Naive thymus-derived CD8-positive, alpha-beta T cell (primary cell): ENCODE data around the gene MS4A6E. TPM values are rescaled to one million over a fixed set of nuclear protein-coding genes. Genes with fewer than 3 reads are reported as not detected.
A peak's percentile ranks its signal among the peaks of the same experiment; 100 is the strongest.
"Not testable (repeated sequence)": the region's sequence is repeated elsewhere in the genome, so short reads cannot be mapped to it uniquely, and the experiment has no call there.

Experiments used
- ATAC-seq, 2 donors: fragments of 150-1000 bp; cut with Tn5 transposase in 1 of 2; sonication (Bioruptor Pico), chemical (Tn5 transposase) in 1 of 2; 1 replicate in 1 of 2; 2 replicates in 1 of 2; pipeline ENCODE4 v1.10.0; 2021; ENCODE audit warnings: mild to moderate bottlenecking in 2 of 2, moderate library complexity in 2 of 2
- POLR2A ChIA-PET: fragments of 350-600 bp; sonication (Branson Sonifier 250); formaldehyde crosslinking; loops from one replicate; lab custom pipeline; 2021; ENCODE audit warnings: antibody characterized with exemption; lab: Charles Lee
- DNase-seq, 10 donors: peaks; one replicate each; pipeline versions ENCODE4 v3.0.0 to v3.0.0-alpha.2; 2020 to 2022
- H3K27ac Mint-ChIP-seq, 10 donors: one replicate each; pipeline ENCODE4 v1.8.0; 2020 to 2022; ENCODE audit warnings: mild to moderate bottlenecking in 10 of 10, mixed read lengths in 10 of 10, moderate library complexity in 4 of 10, inconsistent platforms in 1 of 10
- H3K27me3 Mint-ChIP-seq, 5 donors: one replicate each; pipeline ENCODE4 v1.8.0; 2021 to 2022; ENCODE audit warnings: mixed read lengths in 5 of 5
- H3K36me3 Mint-ChIP-seq, 3 donors: one replicate each; pipeline ENCODE4 v1.8.0; 2020 to 2022; ENCODE audit warnings: mixed read lengths in 3 of 3, mild to moderate bottlenecking in 2 of 3, inconsistent platforms in 1 of 3
- H3K4me1 Mint-ChIP-seq, 4 donors: one replicate each; pipeline ENCODE4 v1.8.0; 2021 to 2022; ENCODE audit warnings: mixed read lengths in 4 of 4
- H3K4me3 Mint-ChIP-seq, 10 donors: one replicate each; pipeline ENCODE4 v1.8.0; 2020 to 2022; ENCODE audit warnings: mild to moderate bottlenecking in 10 of 10, mixed read lengths in 10 of 10, moderate library complexity in 6 of 10, inconsistent platforms in 1 of 10
- H3K9me3 Mint-ChIP-seq, 9 donors: one replicate each; pipeline ENCODE4 v1.8.0; 2020 to 2022; ENCODE audit warnings: mixed read lengths in 9 of 9, mild to moderate bottlenecking in 3 of 9, inconsistent platforms in 1 of 9, moderate library complexity in 1 of 9
- polyA plus RNA-seq, 3 donors: library from polyadenylated mRNA; unstranded; fragments of 300-500 nt; fragmentation: Illumina TruSeq; gene quantifications; one replicate each; pipeline ENCODE4 v1.2.3, GENCODE V29; 2021
- total RNA-seq, 8 experiments: library from RNA in 2 of 8; stranded (reverse) in 2 of 8; gene quantifications; one replicate each; pipeline ENCODE4 v1.2.3 and lab custom pipeline; 2021 to 2026

Gene MS4A6E
- total and polyA plus RNA-seq, 5 experiments from 2014 or later = not detected

DNA sequence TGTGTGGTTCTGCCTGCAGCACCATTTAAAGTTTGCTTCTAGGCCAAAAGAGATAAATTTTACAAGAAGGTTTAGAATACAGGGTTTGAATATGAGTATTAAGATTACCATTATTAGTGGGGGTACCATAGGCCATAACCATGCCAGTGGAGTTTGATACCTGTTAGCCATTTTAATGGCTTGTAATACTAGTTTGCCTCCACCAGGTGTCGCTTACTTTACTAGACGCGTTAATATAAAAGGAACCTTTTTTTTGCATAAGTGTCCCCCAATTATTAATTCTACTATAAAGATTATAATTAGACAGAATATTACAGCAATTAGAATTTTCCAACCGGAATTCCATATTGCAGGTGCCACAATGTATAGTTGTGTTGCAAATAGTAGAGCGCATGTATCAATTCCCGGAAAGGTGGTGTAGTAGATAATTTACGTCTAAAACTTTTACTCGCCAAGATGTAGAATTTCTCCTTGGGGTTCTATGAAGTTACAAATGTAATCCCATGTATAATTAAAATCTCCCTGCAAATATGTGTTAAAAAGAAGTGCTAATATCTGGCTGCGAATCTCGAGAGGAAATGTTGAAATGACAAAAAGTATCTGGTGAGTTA, 16.1 kb downstream of the MS4A6E start:
- POLR2A ChIA-PET = no interaction called here
- H3K9me3 Mint-ChIP-seq = no peaks in the 10 kb centered on the region
- ATAC-seq (no peak), DNase-seq (peak in 1 of 10 donors; percentile 10)
- H3K27ac Mint-ChIP-seq = no peak overlapping the region
- H3K27me3 Mint-ChIP-seq = peaks cover 1 to 27% (median 13%) of the 10 kb centered on the region in 5 donors
- no peak overlapping the region for H3K4me3 Mint-ChIP-seq
- H3K36me3 Mint-ChIP-seq = no peaks in the 10 kb centered on the region
- peaks cover 0 to 14% (median 0%) of the 10 kb centered on the region in 4 donors for H3K4me1 Mint-ChIP-seq

DNA sequence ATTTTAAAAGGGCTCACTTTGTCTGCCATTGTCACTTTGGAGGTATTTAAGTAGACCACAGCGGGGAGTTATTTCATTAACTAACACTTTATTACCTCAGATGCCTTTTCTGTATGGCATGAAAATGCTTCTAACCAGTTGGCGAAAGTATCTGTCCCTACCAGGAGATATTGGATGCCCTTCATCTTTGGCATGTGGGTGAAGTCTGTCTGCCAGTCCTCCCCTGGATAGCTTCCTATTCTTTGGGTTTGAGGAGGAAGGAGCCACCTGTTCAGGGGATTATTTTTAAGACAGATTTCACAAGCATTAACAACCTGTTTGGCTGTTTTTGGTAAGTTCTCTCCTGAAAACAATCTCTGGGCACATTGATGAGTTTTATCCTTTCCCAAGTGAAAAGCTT, 17.1 kb downstream of the MS4A6E start:
- Mint-ChIP-seq H3K9me3 (no peaks in the 10 kb centered on the region), H3K4me3 (no peak overlapping the region), H3K27ac (no peak overlapping the region), H3K4me1 (peaks cover 0 to 15% (median 0%) of the 10 kb centered on the region in 4 donors), H3K27me3 (peaks cover 1 to 33% (median 13%) of the 10 kb centered on the region in 5 donors), H3K36me3 (no peaks in the 10 kb centered on the region)
- ATAC-seq (no peak), DNase-seq (no peak)
- POLR2A ChIA-PET = no interaction called here

DNA sequence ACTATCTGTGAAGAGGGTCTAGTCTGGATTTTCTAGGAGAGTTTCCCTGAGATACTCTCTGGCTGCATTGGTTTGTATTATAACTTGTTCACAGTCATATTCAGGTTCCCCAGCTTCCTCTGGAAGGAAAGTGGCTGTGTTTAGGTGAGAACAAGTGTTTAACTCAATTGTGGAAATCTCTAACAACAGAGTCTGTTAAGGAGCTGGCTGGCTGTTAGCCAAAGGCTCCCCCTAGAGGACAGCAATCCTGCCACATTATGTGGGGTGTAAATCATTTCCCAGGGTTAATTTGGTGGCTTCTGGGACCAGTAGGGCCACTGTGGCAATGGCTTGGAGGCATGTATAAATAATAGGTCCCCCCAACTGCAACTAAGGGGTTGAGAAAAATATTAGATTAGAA, 18.4 kb downstream of the MS4A6E start:
- peak in 1 of 10 donors; percentile 8 for DNase-seq
- ATAC-seq = no peak
- Mint-ChIP-seq H3K4me1 (peaks cover 0 to 15% (median 0%) of the 10 kb centered on the region in 4 donors), H3K27ac (no peak overlapping the region), H3K27me3 (peaks cover 2 to 33% (median 13%) of the 10 kb centered on the region in 5 donors), H3K9me3 (no peaks in the 10 kb centered on the region), H3K36me3 (no peaks in the 10 kb centered on the region), H3K4me3 (no peak overlapping the region)
- POLR2A ChIA-PET = no interaction called here

- peaks cover 0 to 15% (median 0%) of the 10 kb centered on the region in 4 donors for H3K4me1 Mint-ChIP-seq
- H3K36me3 Mint-ChIP-seq = no peaks in the 10 kb centered on the region
- no peaks in the 10 kb centered on the region for H3K9me3 Mint-ChIP-seq
- POLR2A ChIA-PET = no interaction called here
- H3K27me3 Mint-ChIP-seq = peaks cover 2 to 33% (median 10%) of the 10 kb centered on the region in 5 donors
- no peak overlapping the region for H3K27ac Mint-ChIP-seq
- ATAC-seq (no peak), DNase-seq (no peak)
- no peak overlapping the region for H3K4me3 Mint-ChIP-seq
Measured at GRCh38 chr11:60347084-60347797, 20.2 kb downstream of the MS4A6E start.

DNA sequence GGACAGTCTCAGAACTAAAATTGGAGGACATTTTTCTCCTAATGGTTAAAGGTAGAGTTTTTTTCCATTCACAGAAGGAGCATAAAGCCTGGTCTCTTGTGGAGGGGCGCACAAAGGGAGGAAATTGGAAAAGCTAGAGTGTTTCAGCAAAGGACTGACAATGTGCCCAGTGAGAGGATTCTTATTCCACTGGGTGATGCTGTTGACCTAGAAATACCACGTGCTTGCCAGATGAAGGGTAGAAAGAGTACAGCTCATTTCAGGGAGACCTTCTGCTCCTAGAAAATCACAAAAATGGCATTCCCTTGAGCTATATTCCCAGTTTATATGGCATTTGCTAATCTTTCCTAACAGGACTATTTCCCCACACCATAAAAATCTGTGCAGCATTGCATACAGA, 21.1 kb downstream of the MS4A6E start:
- Mint-ChIP-seq H3K27me3 (peaks cover 2 to 38% (median 9%) of the 10 kb centered on the region in 5 donors), H3K4me3 (no peak overlapping the region), H3K4me1 (peaks cover 0 to 15% (median 0%) of the 10 kb centered on the region in 4 donors), H3K9me3 (no peaks in the 10 kb centered on the region), H3K27ac (no peak overlapping the region), H3K36me3 (no peaks in the 10 kb centered on the region)
- DNase-seq (no peak), ATAC-seq (no peak)
- POLR2A ChIA-PET = no interaction called here

GRCh38 chr11:60349990-60350389, 22.9 kb downstream of the MS4A6E start:
- ATAC-seq (no peak), DNase-seq (no peak)
- peaks cover 0 to 5% (median 0%) of the 10 kb centered on the region in 9 donors for H3K9me3 Mint-ChIP-seq
- no peak overlapping the region for H3K27ac Mint-ChIP-seq
- H3K4me1 Mint-ChIP-seq = peaks cover 0 to 15% (median 0%) of the 10 kb centered on the region in 4 donors
- no peak overlapping the region for H3K4me3 Mint-ChIP-seq
- peaks cover 2 to 34% (median 10%) of the 10 kb centered on the region in 5 donors for H3K27me3 Mint-ChIP-seq
- POLR2A ChIA-PET = no interaction called here
- H3K36me3 Mint-ChIP-seq = peaks cover 0 to 1% (median 0%) of the 10 kb centered on the region in 3 donors

- Mint-ChIP-seq H3K27ac (peak overlapping the region in 1 of 10 donors; percentile 10), H3K4me1 (peaks cover 0 to 22% (median 0%) of the 10 kb centered on the region in 4 donors), H3K9me3 (peaks cover 0 to 5% (median 0%) of the 10 kb centered on the region in 9 donors), H3K36me3 (peaks cover 0 to 1% (median 0%) of the 10 kb centered on the region in 3 donors), H3K4me3 (peak overlapping the region in 1 of 10 donors; percentile 20), H3K27me3 (peaks cover 0 to 27% (median 6%) of the 10 kb centered on the region in 5 donors)
- POLR2A ChIA-PET = no interaction called here
- ATAC-seq (no peak), DNase-seq (no peak)
Measured at GRCh38 chr11:60357771-60358170, 30.7 kb downstream of the MS4A6E start.

GRCh38 chr11:60360621-60361020, 33.6 kb downstream of the MS4A6E start:
- Mint-ChIP-seq H3K4me1 (peaks cover 0 to 46% (median 4%) of the 10 kb centered on the region in 4 donors), H3K9me3 (no peaks in the 10 kb centered on the region), H3K27me3 (peaks cover 2 to 32% (median 11%) of the 10 kb centered on the region in 5 donors), H3K36me3 (no peaks in the 10 kb centered on the region), H3K27ac (no peak overlapping the region), H3K4me3 (no peak overlapping the region)
- no peak for ATAC-seq
- DNase-seq = no peak
- POLR2A ChIA-PET = no interaction called here

DNA sequence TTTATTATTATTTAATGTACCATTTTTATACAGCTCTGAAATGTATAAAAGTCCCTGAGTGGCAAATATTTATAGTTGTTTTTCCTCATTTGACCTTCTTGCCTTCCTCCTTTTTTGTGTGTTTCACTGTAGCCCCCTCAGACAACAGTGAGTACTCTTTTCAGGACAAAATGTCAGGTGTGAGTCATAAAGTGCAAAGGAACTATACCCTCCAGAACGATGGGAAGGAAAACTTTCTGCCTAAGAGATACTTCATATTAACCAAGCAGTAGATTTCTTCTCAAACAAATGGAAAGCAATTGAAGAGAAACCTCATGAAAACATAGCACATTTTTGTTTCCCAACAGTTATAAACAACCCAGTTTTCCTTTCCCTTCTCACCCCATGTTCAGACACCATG, 35.2 kb downstream of the MS4A6E start:
- no peak for ATAC-seq
- POLR2A ChIA-PET = no interaction called here
- H3K27me3 Mint-ChIP-seq = peaks cover 2 to 24% (median 11%) of the 10 kb centered on the region in 5 donors

DNA sequence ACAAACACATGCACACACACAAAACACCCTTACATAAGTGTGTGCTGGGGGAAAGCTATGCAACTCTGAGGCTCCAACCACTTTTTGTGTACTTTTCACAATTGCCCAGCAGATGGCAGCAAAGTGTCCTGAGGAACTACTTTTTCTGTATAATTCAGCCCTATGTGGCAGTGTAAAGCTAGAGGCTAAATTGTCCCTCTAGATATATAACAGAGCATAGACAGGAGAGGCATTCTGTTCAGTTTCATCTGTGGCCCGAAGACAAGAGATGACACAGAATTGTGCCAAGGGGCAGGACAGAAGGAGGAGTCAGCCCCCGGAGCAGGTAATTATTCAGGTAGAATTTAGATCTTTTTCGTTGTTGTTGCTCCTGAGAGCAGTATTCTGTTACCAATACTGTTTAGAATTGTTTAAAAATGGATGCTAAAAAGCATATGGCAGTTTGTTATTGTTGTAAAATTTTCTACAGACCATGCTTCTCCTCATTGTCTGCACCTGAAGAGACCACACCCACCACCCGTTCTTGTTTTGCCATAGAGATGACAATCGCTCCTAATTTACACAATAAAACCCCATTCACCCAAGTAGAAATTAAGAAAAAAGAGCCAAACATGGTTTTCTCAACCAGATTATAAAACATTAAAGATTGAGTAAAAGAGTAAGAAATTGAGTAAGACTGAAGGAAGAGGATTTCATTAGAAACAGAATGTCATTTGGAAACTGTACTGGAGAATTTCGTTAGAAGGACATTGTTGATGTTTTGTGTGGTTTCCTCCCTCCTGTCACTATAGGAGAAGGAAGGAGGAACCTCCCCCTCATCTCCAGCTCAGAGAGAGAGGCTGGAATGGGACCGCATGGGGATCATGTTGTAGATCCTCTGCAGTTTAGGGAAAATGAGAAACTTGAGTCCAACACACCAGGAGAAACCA, 36.8 kb downstream of the MS4A6E start:
- Mint-ChIP-seq H3K27ac (peak overlapping the region in 2 of 10 donors; percentile 38 to 82), H3K9me3 (no peaks in the 10 kb centered on the region), H3K27me3 (peaks cover 2 to 23% (median 11%) of the 10 kb centered on the region in 5 donors), H3K4me1 (peaks cover 0 to 40% (median 4%) of the 10 kb centered on the region in 4 donors), H3K36me3 (no peaks in the 10 kb centered on the region), H3K4me3 (peak overlapping the region in 2 of 10 donors; percentile 11 to 77)
- POLR2A ChIA-PET = no interaction called here
- ATAC-seq (peak in 1 of 2 donors; percentile 58), DNase-seq (peak; percentile 7 to 68 (median 46))

More for the DNA sequence above, 35.2 kb downstream of the MS4A6E start:
- no peak for DNase-seq
- Mint-ChIP-seq H3K4me3 (peak overlapping the region in 1 of 10 donors; percentile 17), H3K9me3 (no peaks in the 10 kb centered on the region), H3K36me3 (no peaks in the 10 kb centered on the region), H3K4me1 (peaks cover 0 to 46% (median 4%) of the 10 kb centered on the region in 4 donors), H3K27ac (no peak overlapping the region)

GRCh38 chr11:60366262-60366904, 39.3 kb downstream of the MS4A6E start:
- H3K4me3 Mint-ChIP-seq, H3K36me3 Mint-ChIP-seq, POLR2A ChIA-PET, H3K27ac Mint-ChIP-seq, ATAC-seq, DNase-seq, H3K9me3 Mint-ChIP-seq: not testable (repeated sequence)
- H3K27me3 Mint-ChIP-seq = peaks cover 4 to 29% (median 10%) of the 10 kb centered on the region in 5 donors
- H3K4me1 Mint-ChIP-seq = peaks cover 0 to 52% (median 4%) of the 10 kb centered on the region in 4 donors

GRCh38 chr11:60367009-60367408, 40.0 kb downstream of the MS4A6E start:
- POLR2A ChIA-PET = no interaction called here

More at GRCh38 chr11:60367009-60367408, 40.0 kb downstream of the MS4A6E start:
- H3K4me1 Mint-ChIP-seq = peaks cover 0 to 55% (median 4%) of the 10 kb centered on the region in 4 donors
- peak overlapping the region in 1 of 10 donors; percentile 49 for H3K27ac Mint-ChIP-seq
- H3K4me3 Mint-ChIP-seq = peak overlapping the region in 1 of 10 donors; percentile 7
- H3K36me3 Mint-ChIP-seq = no peaks in the 10 kb centered on the region
- ATAC-seq (peak in 1 of 2 donors; percentile 11), DNase-seq (no peak)
- peaks cover 4 to 25% (median 10%) of the 10 kb centered on the region in 5 donors for H3K27me3 Mint-ChIP-seq
- no peaks in the 10 kb centered on the region for H3K9me3 Mint-ChIP-seq
